Tibial nerve (tissue), 4 donors: ENCODE data around the gene PHKG1.

Experiments
- CTCF ChIP-seq, 5 experiments: fragments of 200-600 bp in 3 of 5; fragments of 450-650 bp in 2 of 5; sonication (generic) in 3 of 5; IDR thresholded peaks; one replicate each; pipeline ENCODE4 v1.5.1; 2016 to 2019; ENCODE audit warnings: antibody characterized with exemption in 5 of 5, mild to moderate bottlenecking in 3 of 5, moderate library complexity in 2 of 5
- EP300 ChIP-seq, 2 donors: sonication (generic); formaldehyde crosslinking; IDR thresholded peaks; one replicate each; pipeline ENCODE4 v1.6.1; 2017; ENCODE audit warnings: antibody characterized with exemption in 2 of 2, mild to moderate bottlenecking in 1 of 2
- POLR2A ChIP-seq, 2 donors: fragments of 450-650 bp; IDR thresholded peaks; one replicate each; pipeline ENCODE4 v1.6.1; 2017; ENCODE audit warnings: antibody characterized with exemption in 2 of 2, mild to moderate bottlenecking in 2 of 2, moderate library complexity in 2 of 2

GRCh38 chr7:56099653-56100052 is 6.9 kb upstream of the PHKG1 start:
- TF ChIP-seq CTCF (IDR thresholded peaks at IDR 0.05) (no peak), POLR2A (IDR thresholded peaks at IDR 0.05) (no peak), EP300 (IDR thresholded peaks at IDR 0.05) (no peak)
